ENCODE data around the gene ASB7.
"Not testable (repeated sequence)": the region's sequence is repeated elsewhere in the genome, so short reads cannot be mapped to it uniquely, and the experiment has no call there.

The ASB7 gene, protein sequence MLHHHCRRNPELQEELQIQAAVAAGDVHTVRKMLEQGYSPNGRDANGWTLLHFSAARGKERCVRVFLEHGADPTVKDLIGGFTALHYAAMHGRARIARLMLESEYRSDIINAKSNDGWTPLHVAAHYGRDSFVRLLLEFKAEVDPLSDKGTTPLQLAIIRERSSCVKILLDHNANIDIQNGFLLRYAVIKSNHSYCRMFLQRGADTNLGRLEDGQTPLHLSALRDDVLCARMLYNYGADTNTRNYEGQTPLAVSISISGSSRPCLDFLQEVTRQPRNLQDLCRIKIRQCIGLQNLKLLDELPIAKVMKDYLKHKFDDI

DNA sequence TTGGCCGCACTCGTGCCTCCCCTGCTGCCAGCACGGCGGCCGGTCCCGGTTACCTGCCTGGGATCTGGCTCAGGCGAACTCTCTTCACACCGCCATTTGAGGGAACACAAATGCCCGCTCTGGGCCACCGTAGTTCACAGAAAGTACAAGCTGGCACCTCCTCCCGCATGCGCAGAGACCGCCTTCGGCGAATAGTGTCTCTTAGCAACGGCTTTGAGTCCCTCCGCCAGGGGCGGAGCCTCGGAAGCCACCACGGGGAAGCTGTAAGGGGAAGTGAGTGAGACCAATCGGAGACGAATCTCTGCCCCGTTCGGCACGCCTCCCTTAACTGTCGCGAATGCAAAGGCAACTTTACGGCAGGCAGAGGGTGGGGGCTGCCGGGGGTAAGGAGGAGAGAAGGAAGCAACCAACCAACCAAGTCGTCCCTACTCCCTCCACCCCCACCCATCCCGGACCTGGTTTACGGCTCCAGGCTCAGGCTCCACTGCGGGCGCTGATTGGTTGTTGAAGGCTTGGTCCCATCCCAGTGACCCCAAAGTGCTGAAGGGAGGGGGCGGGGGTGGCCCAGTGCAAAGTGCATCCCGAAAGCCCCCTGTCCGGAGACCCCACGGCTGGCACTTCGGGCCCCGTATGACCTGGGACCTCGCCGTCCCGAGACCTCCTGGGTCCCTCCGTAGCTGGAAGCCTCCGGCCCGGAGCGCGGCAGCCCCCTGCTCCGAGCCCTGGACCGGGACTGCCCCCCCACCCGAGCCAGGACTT is at the start of gene ASB7, which contains the start of gene LINS1:
TSS of gene ASB7 (plus strand) at position 526 of the 759 bp plus-strand sequence. CDS start 9,628 bp downstream, outside the sequence.
TSS of gene LINS1 (minus strand) at position 121 of the 759 bp plus-strand sequence. CDS start 21,342 bp downstream, outside the sequence.
- peak; percentile 100 for DNase-seq

DNA sequence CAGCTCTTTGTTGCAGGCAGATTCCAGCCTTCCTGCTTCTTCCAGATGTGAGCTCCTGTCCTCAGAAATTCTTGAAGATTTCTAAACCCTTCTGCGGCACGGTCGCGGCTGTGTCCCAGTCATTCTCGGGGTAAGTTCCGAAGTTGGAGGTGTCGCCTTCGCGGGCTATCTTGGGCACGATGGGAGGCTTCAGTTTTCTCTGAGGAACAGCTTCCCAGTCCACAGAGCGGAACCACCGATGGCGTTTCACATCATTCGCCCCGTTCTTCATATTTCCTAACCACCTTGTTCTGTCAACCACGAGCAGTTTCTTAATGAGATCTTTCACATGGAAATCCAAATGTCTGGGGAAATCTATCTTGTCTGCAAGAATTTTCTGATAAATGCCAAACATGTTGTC is 48.9 kb upstream of the ASB7 start:
- no peak for DNase-seq

DNA sequence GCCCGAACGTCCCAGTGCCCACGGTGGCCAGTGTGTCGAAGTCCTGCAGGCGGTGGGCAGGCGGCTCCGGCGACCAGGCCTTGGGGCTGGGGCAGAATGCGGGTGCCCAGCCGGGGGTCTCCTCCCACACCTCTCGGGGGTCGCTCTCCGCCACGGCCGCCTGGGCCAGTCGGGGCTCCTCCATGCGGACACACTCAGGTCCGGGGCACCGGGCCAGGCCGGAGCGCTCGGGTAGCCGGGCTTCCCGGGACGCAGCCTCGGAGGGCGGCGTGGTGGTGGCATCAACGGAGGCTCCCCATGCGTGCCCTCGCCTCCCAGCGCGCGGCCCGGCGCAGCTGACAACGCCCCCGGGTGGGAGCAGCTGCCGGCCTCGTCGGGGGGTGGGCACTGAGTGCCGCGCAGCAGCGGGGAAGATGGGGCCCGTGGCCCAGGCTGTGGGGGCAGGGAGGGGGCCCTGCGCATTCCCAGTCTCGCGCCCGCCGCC is 43.6 kb upstream of the ASB7 start:
- no peak for DNase-seq

DNA sequence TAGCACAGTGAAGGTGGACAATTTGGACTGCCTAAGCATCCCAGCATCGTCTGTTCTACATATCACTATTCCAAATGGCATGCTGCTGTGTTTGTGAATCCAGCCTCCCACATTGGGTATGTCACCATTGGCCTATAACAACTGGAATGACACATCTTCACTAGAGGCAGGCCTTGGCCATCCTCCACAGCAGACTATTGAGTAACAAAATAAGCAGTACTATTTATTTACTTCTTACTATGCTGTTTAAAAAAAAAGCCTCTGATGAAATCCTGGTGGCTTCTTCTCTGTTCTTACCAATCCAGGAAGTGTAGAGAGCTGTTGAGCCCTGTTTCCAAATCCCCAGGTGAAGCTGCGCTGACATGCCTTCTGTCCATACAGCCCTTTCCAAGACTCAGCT is 43.1 kb upstream of the ASB7 start:
- DNase-seq, result no peak

DNA sequence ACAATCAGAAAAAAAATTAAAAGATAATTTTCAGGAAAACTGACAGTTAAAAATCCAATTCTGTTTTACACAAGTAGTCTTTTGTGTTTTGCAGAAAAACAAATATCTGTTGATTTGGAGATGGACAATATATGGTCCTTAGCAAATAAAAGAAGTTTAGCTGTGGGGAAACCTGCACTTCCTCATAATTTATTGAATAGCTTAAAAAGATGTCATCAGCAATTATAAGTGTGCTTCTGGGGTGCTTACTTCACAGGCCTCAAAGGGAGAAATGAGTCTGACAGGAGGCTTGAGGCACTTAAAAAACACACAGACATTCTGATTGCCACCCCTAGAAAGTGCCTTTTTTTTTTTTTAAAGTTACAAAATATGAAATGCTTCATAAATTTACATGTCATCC is 42.1 kb upstream of the ASB7 start:
- no peak for DNase-seq

DNA sequence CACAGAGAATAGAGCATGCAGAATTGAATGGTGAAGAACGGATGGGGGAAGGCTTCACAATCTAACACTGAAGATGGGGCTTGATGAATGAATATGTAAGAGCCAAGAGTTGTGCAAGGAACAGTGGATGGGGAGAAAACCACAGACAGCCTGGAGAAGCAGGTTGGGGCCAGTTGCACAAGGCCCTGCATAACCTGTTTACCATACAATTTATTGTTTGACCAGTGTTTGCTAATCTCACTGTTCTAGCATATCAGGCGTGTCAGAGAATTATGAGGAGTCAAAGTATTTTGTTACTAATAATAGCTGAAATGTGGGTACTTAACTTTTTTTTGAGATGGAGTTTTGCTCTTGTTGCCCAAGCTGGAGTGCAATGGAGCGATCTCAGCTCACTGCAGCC is 36.8 kb upstream of the ASB7 start:
- DNase-seq, result no peak

DNA sequence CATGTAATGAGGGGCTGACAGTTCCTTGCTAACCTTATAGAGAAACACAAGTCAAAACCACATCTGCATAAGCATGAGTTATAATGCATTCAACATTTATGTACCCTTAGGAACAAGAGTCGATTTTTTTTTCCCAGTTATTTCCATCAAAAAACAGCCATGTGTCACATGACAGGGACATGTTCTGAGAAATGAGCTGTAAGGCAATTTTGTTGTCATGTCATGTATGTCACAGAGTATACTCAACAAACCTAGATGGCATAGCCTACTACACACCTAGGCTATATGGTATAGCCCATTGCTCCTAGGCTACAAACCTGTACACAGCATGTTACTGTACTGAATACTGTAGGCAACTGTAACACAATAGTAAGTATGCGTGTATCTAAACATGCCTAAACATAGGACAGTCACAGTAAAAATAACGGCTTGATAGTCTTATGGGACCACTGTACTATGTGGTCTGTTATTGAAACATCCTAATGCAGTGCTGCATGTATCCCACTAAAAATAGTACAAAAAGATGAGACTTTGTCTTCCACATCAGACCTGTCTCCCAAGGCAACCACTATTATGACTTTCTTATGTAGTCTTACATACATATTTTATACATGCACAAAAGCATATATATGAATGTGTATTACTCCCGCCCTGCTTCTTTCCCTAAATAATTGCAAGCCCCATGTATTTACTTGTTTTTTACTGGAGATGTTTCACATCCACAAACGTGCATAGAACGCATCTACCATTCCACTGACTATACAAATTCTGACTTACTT is 35.4 kb upstream of the ASB7 start:
- no peak for DNase-seq

DNA sequence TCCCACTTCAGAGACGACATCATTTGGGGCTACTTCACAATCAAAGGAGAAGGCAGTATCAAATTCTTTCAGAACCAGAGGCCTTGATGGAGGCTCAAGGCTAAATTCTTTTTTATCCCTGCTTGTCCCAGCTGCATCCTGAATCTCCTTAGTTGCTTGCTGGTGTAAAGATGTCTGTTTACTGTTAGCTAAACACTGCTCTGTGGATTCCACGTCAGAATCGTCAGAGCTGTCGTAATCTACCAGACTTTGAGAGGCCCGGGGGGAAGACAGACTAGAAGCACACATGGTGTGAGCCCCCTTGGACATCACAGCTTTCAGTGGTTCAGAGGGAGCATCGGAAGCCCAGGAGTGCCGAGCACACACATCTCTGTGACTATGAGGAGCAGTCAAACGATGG is 33.0 kb upstream of the ASB7 start:
- DNase-seq, result no peak

DNA sequence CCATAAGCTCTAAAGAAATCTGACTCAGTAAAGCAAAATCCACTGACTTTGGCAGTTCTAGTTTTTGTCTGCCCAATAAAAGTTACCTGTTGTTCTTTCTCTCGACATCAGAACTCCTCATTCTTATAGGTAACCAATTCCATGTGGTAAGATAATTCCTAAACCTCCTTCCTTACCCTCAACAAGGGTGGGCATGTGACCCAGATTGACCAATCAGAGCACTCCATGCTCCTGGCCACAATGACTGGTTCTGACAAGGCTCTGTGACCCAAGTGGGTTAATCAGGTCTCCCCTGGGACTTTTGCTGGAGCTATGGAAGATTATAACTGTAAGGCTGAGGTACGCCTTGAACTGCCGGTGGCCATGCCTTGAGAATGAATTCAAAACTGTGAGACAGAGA is 32.1 kb upstream of the ASB7 start:
- no peak for DNase-seq

DNA sequence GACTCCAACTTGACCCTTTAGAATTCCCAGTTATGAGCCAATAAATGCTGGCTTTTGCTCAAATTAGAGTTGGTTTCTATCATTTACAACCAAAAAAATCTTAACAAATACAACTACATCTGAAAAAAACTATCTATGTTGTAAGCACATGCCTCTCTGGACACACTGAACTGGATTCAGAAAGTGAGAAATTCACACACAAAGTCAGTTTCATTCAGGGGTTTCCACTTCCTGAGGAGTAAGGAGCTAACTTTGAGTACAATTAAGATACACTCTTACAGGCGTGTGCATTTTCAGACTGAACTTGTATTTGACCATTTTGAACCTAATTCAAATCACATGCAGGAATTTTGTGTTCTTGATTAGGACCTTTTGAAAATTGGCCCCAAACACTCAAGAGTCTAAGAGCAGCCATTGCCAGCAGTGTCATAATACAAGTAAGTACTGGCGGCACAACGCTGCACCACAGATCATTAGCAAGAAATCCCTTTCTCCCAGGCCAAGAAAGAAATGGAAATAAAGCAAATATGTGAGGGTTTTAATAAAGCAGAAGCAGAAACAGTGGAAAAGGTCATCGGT is 31.6 kb upstream of the ASB7 start:
- no peak for DNase-seq

DNA sequence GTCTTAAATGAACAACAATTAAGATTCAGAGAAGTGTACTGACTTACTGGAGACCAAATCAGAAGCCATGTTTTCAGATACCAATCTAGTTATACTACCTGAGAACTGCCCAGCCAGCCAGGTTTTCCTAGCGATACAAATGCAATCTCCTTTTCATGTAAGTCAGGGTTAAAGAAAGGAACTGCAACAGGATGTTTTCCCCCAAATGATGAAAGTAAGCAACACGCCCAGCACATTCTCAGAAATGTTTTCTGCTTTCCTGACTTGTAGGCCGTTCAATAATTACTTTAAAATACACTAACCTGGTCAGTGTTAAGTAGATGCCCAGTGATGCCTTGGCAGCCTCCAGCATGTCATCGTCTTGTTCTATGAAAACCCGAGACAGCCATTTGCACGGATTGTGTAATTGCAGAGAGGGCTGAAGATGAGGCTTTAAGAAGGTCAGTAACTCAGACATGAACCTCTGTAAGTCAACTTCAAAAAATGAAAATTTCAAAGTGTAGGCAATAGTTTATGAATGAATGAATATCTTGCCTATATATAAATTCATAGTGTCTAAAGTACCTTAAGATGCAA is 30.7 kb upstream of the ASB7 start:
- DNase-seq, result no peak

DNA sequence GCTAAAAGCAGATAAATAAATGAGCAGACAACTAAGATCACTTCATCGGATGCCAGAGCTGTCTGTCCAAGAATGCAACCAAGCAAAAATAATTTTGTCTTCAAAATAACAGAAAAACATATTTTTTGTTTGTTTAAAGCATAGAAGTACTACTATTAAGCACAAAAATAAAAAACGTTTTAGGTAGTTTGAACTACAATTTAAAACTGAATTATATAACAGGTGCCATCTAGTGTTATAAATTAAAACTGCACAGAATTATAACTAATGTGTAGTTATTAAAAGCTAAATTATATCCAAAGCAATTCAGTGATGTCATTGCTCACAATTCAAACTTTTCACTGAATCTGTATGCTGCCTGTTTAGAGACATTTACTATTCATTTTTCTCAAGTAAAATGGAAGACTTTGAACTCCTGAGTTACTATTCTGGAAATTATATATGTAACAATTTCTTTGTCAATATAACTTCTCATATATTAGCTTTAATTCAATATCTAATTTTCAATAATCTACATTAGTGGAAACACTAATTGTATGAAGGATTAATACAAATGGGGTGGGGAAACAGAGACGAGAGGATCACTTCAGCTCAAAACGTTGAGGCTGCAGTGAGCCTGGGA is 29.9 kb upstream of the ASB7 start:
- peak; percentile 44 for DNase-seq

DNA sequence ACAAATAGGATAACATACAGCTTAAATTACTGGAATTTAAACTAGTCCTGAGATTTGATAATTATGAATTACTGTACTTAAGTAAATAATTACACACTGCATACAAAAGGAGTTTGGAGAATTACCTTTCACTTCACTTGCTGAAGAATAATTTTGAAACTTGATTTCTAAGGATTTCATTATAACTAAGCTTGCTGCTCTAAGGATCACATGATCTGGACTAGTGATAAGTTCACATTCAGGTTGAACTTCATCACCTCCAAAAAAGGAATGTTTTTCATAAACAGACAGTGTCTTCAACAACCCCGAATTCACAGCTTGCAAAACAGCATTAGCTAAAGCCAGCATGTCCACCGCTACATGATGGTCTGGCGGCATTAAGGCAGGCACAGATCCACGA is 28.9 kb upstream of the ASB7 start:
- DNase-seq, result no peak

DNA sequence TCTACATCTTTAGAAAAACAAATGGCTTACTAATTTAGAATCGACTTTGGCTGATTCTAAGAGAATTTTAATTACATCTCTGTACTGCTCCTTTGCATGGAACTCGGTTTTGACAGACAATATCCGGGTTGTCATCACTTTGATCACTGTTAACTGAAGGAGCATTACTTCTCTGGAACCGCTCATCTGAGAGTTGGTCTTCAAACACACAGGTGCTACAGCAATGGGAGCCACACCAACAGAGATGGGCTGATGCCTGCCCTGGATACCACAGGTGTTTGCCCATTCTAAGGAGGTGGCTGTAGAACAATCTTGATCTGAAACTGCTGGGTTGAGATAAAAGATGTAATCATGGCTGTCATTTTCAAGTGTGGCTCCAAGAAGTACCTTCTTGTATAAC is 22.0 kb upstream of the ASB7 start:
- no peak for DNase-seq

DNA sequence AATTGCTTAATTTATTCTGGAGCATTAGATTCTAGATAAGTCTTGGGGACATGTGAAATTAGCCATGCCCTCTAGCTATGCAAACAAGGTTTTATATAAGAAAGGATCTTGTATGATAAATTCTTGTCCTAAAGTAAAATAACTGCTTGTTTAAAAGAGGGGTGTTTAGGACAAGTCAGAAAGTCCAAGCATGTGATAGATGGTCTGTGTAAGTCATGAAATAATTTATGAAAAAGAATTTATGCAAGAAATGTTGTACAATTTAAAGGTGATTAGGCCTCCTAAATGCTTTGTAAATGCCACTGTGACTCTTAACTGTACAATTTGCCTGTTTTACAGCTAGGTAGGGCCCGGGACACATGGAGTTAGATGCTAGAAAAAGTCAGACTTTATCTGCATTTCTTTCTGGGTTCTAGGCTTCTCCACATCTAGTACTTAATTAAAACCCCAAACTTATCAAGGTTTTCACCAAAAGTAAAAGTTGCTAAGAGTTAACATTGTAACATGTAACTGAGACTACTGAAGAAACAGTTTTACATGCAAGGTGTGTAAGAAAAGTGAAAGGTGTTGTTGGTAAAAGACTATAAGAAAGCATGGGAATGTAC is 13.6 kb upstream of the ASB7 start:
- peak; percentile 32 for DNase-seq

DNA sequence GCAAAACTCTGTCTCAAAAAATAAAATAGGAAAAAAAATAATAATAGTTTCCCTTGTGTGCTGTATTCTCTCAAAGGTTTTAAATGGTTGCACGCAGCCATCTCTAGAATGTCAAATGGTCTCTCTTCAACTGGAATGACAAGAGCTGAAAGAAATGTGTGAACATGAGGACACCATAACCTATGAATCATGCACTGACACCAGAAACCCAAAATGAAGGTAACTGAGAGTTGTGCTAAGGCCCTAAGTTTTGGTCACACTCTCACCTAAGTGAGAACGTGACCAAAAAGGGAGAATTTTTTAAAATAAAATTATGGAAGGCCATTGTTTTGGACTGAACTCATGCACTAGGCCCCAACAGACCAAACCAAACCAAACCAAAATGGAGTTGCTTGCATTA is 11.2 kb upstream of the ASB7 start:
- not testable (repeated sequence) for DNase-seq

DNA sequence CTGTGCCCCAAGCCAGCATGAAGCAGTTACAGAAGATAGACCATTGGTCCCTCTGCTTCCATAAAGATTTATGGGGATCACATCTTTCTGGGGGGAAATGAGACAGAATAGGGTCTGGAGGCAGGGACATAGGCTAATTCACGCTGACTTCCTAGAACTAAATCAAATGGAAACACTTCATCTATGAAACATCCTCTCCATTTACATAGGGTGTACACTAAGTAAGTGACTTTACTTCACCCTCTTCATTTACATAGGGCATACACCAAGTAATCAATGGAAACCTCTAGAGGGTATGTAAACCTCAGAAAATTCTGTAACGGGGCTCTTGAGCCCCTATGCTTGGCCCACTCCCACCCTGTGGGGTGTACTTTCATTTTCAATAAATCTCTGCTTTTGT is 10.6 kb upstream of the ASB7 start:
- DNase-seq, result no peak

DNA sequence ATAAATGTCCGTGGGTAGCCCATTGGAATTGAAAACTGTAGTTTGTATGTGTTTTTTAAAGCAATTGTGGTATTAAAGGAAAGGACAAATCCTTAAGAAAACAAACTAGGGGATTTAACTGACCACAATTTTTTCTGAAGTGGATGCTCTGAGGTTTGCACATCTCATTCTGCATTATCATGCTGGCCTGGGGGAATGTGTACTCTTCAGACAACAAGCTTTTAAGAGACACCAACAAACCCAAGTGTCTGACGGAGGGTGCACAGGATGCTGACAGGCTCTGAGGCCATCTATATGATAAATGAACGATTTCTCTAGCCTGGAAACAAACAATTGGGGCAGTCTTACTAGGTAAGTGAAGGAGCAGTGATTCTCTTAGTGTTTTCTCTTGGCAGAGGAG is 9.5 kb upstream of the ASB7 start:
- DNase-seq, result no peak

DNA sequence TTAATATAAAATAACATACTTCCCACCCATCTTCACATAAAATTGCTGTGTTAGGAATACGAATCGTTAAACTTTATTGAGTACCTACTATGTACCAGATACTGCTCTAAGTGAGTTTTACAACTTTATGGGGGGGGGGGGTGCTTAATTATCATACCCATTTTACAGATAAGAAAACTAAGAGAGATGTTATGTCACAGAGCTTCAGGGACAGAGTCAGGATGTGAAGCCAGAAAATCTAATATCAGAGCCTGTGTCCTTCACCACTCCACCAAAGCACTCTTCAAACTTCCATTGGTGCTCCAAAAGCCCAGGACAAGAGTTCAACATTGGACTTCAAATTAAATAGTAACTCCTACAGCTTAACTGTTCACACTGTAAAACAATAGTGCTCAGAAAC is 9.0 kb upstream of the ASB7 start:
- no peak for DNase-seq

DNA sequence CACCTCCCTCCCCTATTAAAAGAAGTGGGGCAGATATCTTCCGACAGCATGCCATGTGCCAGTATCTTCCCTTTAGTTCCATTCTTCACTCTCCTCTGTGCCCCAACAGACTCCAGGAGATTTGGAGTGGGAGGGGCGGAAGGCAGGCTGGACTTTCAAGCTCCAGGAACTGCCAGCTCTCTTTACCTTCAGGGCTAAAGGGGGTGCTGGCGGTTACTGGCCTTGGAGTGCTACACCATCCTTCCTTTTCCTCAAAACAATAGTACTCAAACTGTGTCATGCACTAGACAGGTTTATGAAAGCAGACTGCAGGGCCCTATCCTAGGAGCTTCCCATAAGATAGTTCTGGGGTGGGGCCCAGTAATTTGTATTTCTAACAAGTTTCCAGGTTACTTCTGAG is 6.4 kb upstream of the ASB7 start:
- DNase-seq, result no peak

DNA sequence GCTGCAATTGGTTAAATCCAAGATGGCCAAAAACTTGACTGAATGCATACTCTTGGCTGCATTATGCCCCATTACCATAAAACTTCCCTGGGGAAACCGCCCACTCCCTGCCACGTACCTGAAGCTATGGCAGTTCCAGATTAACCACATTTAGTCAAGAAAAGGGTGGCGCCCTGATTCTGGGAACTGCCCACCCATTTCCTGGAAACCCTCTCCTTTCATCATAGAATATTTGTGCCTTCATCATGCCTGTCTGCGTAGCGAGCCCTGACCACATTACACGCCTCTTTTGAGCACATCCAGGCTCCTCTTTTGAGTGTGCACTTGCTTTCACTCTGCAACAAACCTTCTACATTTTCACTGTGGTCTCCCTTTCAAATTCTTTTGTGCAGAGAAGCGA is 5.6 kb upstream of the ASB7 start:
- peak; percentile 97 for DNase-seq

DNA sequence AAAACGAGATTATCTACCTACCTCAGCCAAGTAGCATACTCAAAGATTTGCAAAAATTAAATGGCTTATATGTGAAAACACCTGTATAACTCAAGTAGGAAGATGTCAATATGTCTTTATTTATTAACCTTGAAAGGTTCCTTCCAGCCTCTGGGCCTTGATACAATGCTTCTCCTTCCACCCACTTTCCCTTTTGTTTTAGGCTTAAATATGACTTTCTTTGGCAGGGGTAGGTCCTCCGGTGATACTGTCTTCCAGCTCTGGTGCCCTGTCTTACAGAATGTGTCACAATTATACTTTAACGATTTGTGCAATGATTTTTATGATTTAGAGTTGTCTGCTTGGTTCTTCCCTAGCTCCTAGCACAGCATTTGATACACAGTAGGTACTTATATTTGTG is 4.5 kb upstream of the ASB7 start:
- DNase-seq, result no peak

Measured in hematopoietic multipotent progenitor cell treated with erythropoietin and hydrocortisone succinate and interleukin-3 and kit ligand, for 8 days (in vitro differentiated cells).